IMR-90 (cell line): ENCODE data around the gene MON1A. TPM values are rescaled to one million over a fixed set of nuclear protein-coding genes. Genes with fewer than 3 reads are reported as not detected.

ENCODE experiments used
- ATAC-seq: fragments of 200-7000 bp; cut with Tn5 transposase; 2 replicates; pipeline ENCODE4 v1.9.1; 2020; ENCODE audit warnings: low read depth, mild to moderate bottlenecking, moderate library complexity
- BruUV-seq: library from RNA; stranded (reverse); fragments of 400-500 nt; replicated peaks from 2 replicates; lab custom pipeline; 2021; lab: Mats Ljungman, UMichigan
- CTCF ChIA-PET: fragments of 300-600 bp; formaldehyde crosslinking; extraction: SDS; loops from one replicate; lab custom pipeline; 2021; ENCODE audit warnings: antibody characterized with exemption; lab: Yijun Ruan, JAX
- POLR2A ChIA-PET: fragments of 300-600 bp; sonication (Branson Sonifier 250); formaldehyde crosslinking; loops from one replicate; lab custom pipeline; 2022; ENCODE audit warnings: antibody characterized with exemption; ENCODE audit not compliant: unreplicated experiment; lab: Charles Lee
- DNase-seq: peaks from one replicate; pipeline ENCODE4 v3.0.0; 2013
- H2AFZ ChIP-seq: replicated peaks from 2 replicates; pipeline ENCODE3; 2013; ENCODE audit warnings: low read length, mild to moderate bottlenecking; ENCODE audit not compliant: poor library complexity
- H2AK5ac ChIP-seq: 2 replicates; pipeline ENCODE4 v1.6.1; 2013; ENCODE audit warnings: low read depth, low read length, inconsistent platforms
- H2AK9ac ChIP-seq: replicated peaks from 2 replicates; pipeline ENCODE3; 2013; ENCODE audit warnings: mild to moderate bottlenecking, low read depth, low read length, moderate library complexity; ENCODE audit not compliant: poor library complexity
- H2BK120ac ChIP-seq: 2 replicates; pipeline ENCODE4 v1.6.1; 2013; ENCODE audit warnings: low read depth, low read length, inconsistent platforms
- H2BK15ac ChIP-seq: 3 replicates; pipeline ENCODE4 v1.6.1; 2013; ENCODE audit warnings: low read depth, low read length, inconsistent platforms
- H2BK20ac ChIP-seq: 2 replicates; pipeline ENCODE4 v1.6.1; 2013; ENCODE audit warnings: low read depth, mild to moderate bottlenecking, inconsistent platforms, low read length, moderate library complexity
- H2BK5ac ChIP-seq: 2 replicates; pipeline ENCODE4 v1.6.1; 2013; ENCODE audit warnings: mild to moderate bottlenecking, low read depth, low read length, inconsistent platforms; ENCODE audit not compliant: poor library complexity, severe bottlenecking
- H3K14ac ChIP-seq: replicated peaks from 2 replicates; pipeline ENCODE4 v1.6.1; 2013; ENCODE audit warnings: low read depth, low read length, inconsistent platforms
- H3K18ac ChIP-seq: 2 replicates; pipeline ENCODE4 v1.6.1; 2013; ENCODE audit warnings: low read depth, low read length, control low read depth
- H3K23ac ChIP-seq: 2 replicates; pipeline ENCODE4 v1.6.1; 2013; ENCODE audit warnings: low read depth, low read length, inconsistent platforms
- H3K27ac ChIP-seq: 2 replicates; pipeline ENCODE4 v1.5.1; 2013; ENCODE audit warnings: mild to moderate bottlenecking, control low read depth, low read length; ENCODE audit not compliant: insufficient read depth
- H3K27me3 ChIP-seq: 2 replicates; pipeline ENCODE4 v1.6.1; 2013; ENCODE audit warnings: low read length; ENCODE audit not compliant: control insufficient read depth, insufficient read depth
- H3K36me3 ChIP-seq: 2 replicates; pipeline ENCODE4 v1.6.1; 2013; ENCODE audit warnings: low read length, mixed read lengths; ENCODE audit not compliant: control insufficient read depth, insufficient read depth
- H3K4ac ChIP-seq: 2 replicates; pipeline ENCODE4 v1.6.1; 2013; ENCODE audit warnings: low read depth, low read length, inconsistent platforms
- H3K4me1 ChIP-seq: 2 replicates; pipeline ENCODE4 v1.6.1; 2013; ENCODE audit warnings: low read length, mixed read lengths; ENCODE audit not compliant: control insufficient read depth, insufficient read depth
- H3K4me2 ChIP-seq: 2 replicates; pipeline ENCODE4 v1.6.1; 2013; ENCODE audit warnings: low read depth, mild to moderate bottlenecking, control low read depth, low read length, moderate library complexity
- H3K4me3 ChIP-seq: 2 replicates; pipeline ENCODE4 v1.5.1; 2013; ENCODE audit warnings: low read depth, mild to moderate bottlenecking, control low read depth, low read length, moderate library complexity; ENCODE audit not compliant: insufficient read depth
- H3K56ac ChIP-seq: 2 replicates; pipeline ENCODE4 v1.6.1; 2013; ENCODE audit warnings: low read length, inconsistent platforms; ENCODE audit not compliant: insufficient read depth; ENCODE audit errors: extremely low read depth
- H3K79me1 ChIP-seq, 2 experiments: 2 replicates each; pipeline ENCODE4 v1.6.1; 2013; ENCODE audit warnings: low read length in 2 of 2, inconsistent platforms in 1 of 2, low read depth in 1 of 2
- H3K9ac ChIP-seq: 2 replicates; pipeline ENCODE4 v1.6.1; 2013; ENCODE audit warnings: low read depth, low read length, control low read depth
- H3K9me1 ChIP-seq: 2 replicates; pipeline ENCODE4 v1.6.1; 2013; ENCODE audit warnings: low read length, inconsistent platforms; ENCODE audit not compliant: insufficient read depth
- H3K9me3 ChIP-seq: 2 replicates; pipeline ENCODE4 v1.6.1; 2013; ENCODE audit warnings: low read length; ENCODE audit not compliant: control insufficient read depth, insufficient read depth
- H4K20me1 ChIP-seq: 2 replicates; pipeline ENCODE4 v1.6.1; 2013; ENCODE audit warnings: low read length, inconsistent platforms; ENCODE audit not compliant: insufficient read depth
- H4K5ac ChIP-seq: 2 replicates; pipeline ENCODE4 v1.6.1; 2013; ENCODE audit warnings: mild to moderate bottlenecking, low read depth, low read length, control low read depth
- H4K8ac ChIP-seq, 2 experiments: 2 replicates each; pipeline ENCODE4 v1.6.1; 2013; ENCODE audit warnings: low read depth in 2 of 2, low read length in 2 of 2, control low read depth in 1 of 2, inconsistent platforms in 1 of 2
- H4K91ac ChIP-seq: 2 replicates; pipeline ENCODE4 v1.6.1; 2013; ENCODE audit warnings: low read depth, low read length, inconsistent platforms; ENCODE audit not compliant: insufficient read depth
- BHLHE40 ChIP-seq: fragments of 150-350 bp; IDR thresholded peaks from 2 replicates; pipeline ENCODE4 v1.6.1; 2016; ENCODE audit warnings: mild to moderate bottlenecking, low read depth, low read length
- CEBPB ChIP-seq: IDR thresholded peaks from 2 replicates; pipeline ENCODE4 v1.6.1; 2012; ENCODE audit warnings: low read depth, low read length, improper control_type of control experiment
- CHD1 ChIP-seq: IDR thresholded peaks from 2 replicates; pipeline ENCODE4 v1.6.1; 2012; ENCODE audit warnings: low read depth, low read length, improper control_type of control experiment
- FOS ChIP-seq: fragments of 150-350 bp; IDR thresholded peaks from 2 replicates; pipeline ENCODE4 v1.6.1; 2016; ENCODE audit warnings: low read depth, low read length
- MXI1 ChIP-seq: IDR thresholded peaks from 2 replicates; pipeline ENCODE4 v1.6.1; 2012; ENCODE audit warnings: low read depth, mild to moderate bottlenecking, low read length, moderate library complexity, borderline replicate concordance
- POLR2A ChIP-seq: IDR thresholded peaks from 2 replicates; pipeline ENCODE4 v1.6.1; 2012; ENCODE audit warnings: mild to moderate bottlenecking, low read depth, low read length
- RCOR1 ChIP-seq: IDR thresholded peaks from 2 replicates; pipeline ENCODE4 v1.6.1; 2012; ENCODE audit warnings: mild to moderate bottlenecking, low read length, improper control_type of control experiment; ENCODE audit not compliant: insufficient replicate concordance
- WGBS, 2 experiments: methylation state at CpG; one replicate each; pipeline versions ENCODE4 v1.1.5 to v1.1.7; 2013; ENCODE audit warnings: missing lambda C conversion rate in 2 of 2; ENCODE audit not compliant: insufficient read length in 1 of 2; ENCODE audit errors: extremely low coverage in 2 of 2; 5-methylcytosine and 5-hydroxymethylcytosine counted together
- dilution Hi-C: fragments of 300-500 bp; cut with HindIII; formaldehyde crosslinking; loops from one replicate; pipeline ENCODE4 v1.14.3; 2018; ENCODE audit warnings: low sequenced_read_pairs; ENCODE audit not compliant: unreplicated experiment
- in situ Hi-C: fragments of 300-500 bp; cut with MboI; formaldehyde crosslinking; loops from 3 replicates; pipeline ENCODE4 v1.14.3; 2019; ENCODE audit warnings: low sequenced_read_pairs, inconsistent platforms, mixed read lengths
- intact Hi-C: fragments of 100-400 bp; cut with micrococcal nuclease; formaldehyde crosslinking; loops from 2 replicates; pipeline ENCODE4 v1.10.0; 2022
- polyA plus RNA-seq, 3 experiments: library from polyadenylated mRNA; depleted of rRNA; stranded (reverse); fragments of >200 nt; gene quantifications; 2 replicates each; pipeline ENCODE4 v1.2.3, GENCODE V29; 2012; ENCODE audit warnings: low replicate concordance in 1 of 3
- total RNA-seq: library from RNA; depleted of rRNA; stranded (reverse); fragments of >200 nt; gene quantifications from 2 replicates; pipeline ENCODE4 v1.2.3, GENCODE V29; 2012

The MON1A gene
- total and polyA plus RNA-seq, 2 of the 4 experiments (the other 2 are of a cell fraction), result 8.2 to 13.5 TPM

DNA sequence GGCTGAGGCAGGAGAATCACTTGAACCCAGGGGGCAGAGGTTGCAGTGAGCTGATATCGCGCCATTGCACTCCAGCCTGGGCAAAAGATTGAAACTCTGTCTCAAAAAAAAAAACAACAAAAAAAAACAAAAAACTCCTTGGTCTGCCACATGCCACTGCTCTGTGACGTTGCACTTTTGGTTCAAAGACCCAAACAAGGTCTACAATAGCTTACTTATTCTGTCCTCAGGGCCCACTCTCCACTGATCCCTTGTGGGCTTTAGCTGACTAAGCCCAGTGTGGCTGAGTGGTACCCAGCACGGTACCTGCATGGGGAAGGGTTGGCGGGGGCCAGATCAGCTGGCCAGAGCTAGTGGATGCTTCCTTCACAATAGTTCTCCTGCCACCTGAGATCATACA, 1.8 kb downstream of the MON1A start (continued):
- TF ChIP-seq POLR2A (no peak), CHD1 (no peak), FOS (no peak), RCOR1 (no peak), BHLHE40 (no peak)

DNA sequence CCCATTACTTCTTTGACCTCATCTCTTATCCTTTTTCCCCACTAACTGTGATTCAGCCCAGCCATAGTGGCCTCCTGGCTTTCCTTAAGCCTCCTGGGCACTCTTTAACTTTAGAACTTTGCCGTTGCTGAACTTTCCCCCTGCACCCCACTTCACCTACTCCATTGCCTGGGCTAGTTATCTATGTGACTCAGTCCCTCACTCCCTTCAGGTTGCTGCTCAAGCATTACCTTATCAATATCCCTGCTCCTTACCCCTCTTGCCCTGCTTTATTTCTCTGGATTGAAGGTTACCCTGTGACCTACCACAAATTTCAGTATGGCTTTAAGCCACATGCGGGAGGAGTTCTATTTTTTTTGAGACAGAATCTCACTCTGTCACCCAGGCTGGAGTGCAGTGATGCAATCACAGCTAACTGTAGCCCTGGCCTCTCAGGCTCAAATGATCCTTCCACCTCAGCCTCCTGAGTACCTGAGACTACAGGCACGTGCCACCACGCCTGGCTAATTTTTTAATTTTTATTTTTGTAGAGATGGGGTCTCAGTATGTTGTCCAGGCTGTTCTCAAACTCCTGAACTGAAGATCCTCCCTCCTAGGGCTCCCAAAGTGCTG, 3.4 kb downstream of the MON1A start:
- Histone ChIP-seq H3K4ac (no peak overlapping the region), H2BK20ac (no peak overlapping the region), H3K79me1 (peaks cover 16 to 36% of the 10 kb centered on the region in 2 experiments), H2AK9ac (no peak overlapping the region), H3K56ac (no peak overlapping the region), H4K20me1 (no peaks in the 10 kb centered on the region), H2AK5ac (no peak overlapping the region), H3K4me2 (no peak overlapping the region), H3K23ac (no peak overlapping the region; the same call in 1 of the 2 replicates), H2BK5ac (no peak overlapping the region), H2AFZ (no peak overlapping the region), H4K91ac (no peak overlapping the region), H3K27ac (no peak overlapping the region), H2BK15ac (no peak overlapping the region), H4K5ac (no peak overlapping the region), H3K27me3 (no peaks in the 10 kb centered on the region), H3K36me3 (no peaks in the 10 kb centered on the region), H3K9me3 (no peaks in the 10 kb centered on the region), H3K4me1 (peaks cover 8% of the 10 kb centered on the region), H3K14ac (no peak overlapping the region), H3K9me1 (peaks cover 5% of the 10 kb centered on the region; the same call in 1 of the 2 replicates), H3K4me3 (no peak overlapping the region), H4K8ac (no peak overlapping the region), H2BK120ac (no peak overlapping the region), H3K18ac (no peak overlapping the region), H3K9ac (no peak overlapping the region)
- in situ Hi-C loops, result no loop called here
- BruUV-seq, result no TSS peak
- dilution Hi-C loops, result no loop called here
- ChIA-PET POLR2A (no interaction called here), CTCF (no interaction called here)
- no peak for ATAC-seq
- TF ChIP-seq CEBPB, result 0 out of 2 replicates have a peak, but pooled peaks have one; percentile 5
- TF ChIP-seq MXI1, result no peak
- WGBS, 2 experiments, result 100% methylated on average over 1 of the region's 4 CpGs; no CpG with 5 or more reads in 1 of the 2 experiments
- intact Hi-C loops, result no loop called here
- no peak for DNase-seq
